K562 (cell line): ENCODE data around the gene RYR3. TPM values are rescaled to one million over a fixed set of nuclear protein-coding genes. Genes with fewer than 3 reads are reported as not detected.

Experiments used
- CHD7 ChIP-seq: fragments of 200-600 bp; sonication (generic); IDR thresholded peaks from one replicate; pipeline ENCODE4 v1.6.1; 2012; ENCODE audit warnings: mild to moderate bottlenecking, low read depth, low read length, inconsistent platforms
- NCOA2 ChIP-seq, 2 experiments: fragments of 450-650 bp; IDR thresholded peaks; 2 replicates each; pipeline ENCODE4 v1.6.1; 2018; ENCODE audit warnings: mild to moderate bottlenecking in 2 of 2, moderate library complexity in 1 of 2; ENCODE audit not compliant: partially characterized antibody in 2 of 2
- polyA plus RNA-seq, 8 experiments: library from polyadenylated mRNA; depleted of rRNA in 4 of 8; stranded (reverse) in 5 of 8; unstranded in 3 of 8; fragments of >200 nt; fragmentation: Nextera tagmentation in 2 of 8; fragmentation: Illumina TruSeq in 1 of 8; extraction: Ambion mirVana in 2 of 8; extraction: Trizol in 1 of 8; gene quantifications; 2 replicates each; pipeline versions ENCODE4 v1.2.1 to v1.2.3, GENCODE V29; 2011 to 2014; ENCODE audit warnings: inconsistent platforms in 1 of 8, missing spikeins in 1 of 8
- total RNA-seq, 7 experiments: library from RNA; depleted of rRNA in 6 of 7; stranded (reverse); fragments of >200 nt in 6 of 7; fragmentation: Illumina TruSeq in 2 of 7; extraction: Trizol in 2 of 7; gene quantifications; 2 replicates each; pipeline versions ENCODE4 v1.2.1 to v1.2.3, GENCODE V29; 2011 to 2021; ENCODE audit warnings: low replicate concordance in 1 of 7
- TF ChIP-seq, protein P1 (sequence below), 2 experiments: IDR thresholded peaks; 2 replicates each; pipeline ENCODE4 v1.6.1; 2012; ENCODE audit warnings: improper control_type of control experiment in 2 of 2, low read depth in 2 of 2, low read length in 2 of 2, borderline replicate concordance in 1 of 2

RYR3 gene
- total and polyA plus RNA-seq, 9 of the 15 experiments (the other 6 are each of a cell fraction or from before 2014, with no cell fraction given): 0.04 TPM; not detected in 8

GRCh38 chr15:33738941-33739664, 428.3 kb downstream of the RYR3 start (continued):
- no peak for TF ChIP-seq CHD7
- no peak for TF ChIP-seq NCOA2 (IDR thresholded peaks at IDR 0.05; ENCODE audit: partially characterized antibody in 2 of 2)
- TF ChIP-seq, protein P1, sequence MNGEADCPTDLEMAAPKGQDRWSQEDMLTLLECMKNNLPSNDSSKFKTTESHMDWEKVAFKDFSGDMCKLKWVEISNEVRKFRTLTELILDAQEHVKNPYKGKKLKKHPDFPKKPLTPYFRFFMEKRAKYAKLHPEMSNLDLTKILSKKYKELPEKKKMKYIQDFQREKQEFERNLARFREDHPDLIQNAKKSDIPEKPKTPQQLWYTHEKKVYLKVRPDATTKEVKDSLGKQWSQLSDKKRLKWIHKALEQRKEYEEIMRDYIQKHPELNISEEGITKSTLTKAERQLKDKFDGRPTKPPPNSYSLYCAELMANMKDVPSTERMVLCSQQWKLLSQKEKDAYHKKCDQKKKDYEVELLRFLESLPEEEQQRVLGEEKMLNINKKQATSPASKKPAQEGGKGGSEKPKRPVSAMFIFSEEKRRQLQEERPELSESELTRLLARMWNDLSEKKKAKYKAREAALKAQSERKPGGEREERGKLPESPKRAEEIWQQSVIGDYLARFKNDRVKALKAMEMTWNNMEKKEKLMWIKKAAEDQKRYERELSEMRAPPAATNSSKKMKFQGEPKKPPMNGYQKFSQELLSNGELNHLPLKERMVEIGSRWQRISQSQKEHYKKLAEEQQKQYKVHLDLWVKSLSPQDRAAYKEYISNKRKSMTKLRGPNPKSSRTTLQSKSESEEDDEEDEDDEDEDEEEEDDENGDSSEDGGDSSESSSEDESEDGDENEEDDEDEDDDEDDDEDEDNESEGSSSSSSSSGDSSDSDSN (IDR thresholded peaks at IDR 0.05; ENCODE audit: borderline replicate concordance in 1 of 2, low read depth in 2 of 2, low read length in 2 of 2): no peak
